ENCODE data around the gene PFKP. TPM values are rescaled to one million over a fixed set of nuclear protein-coding genes. Genes with fewer than 3 reads are reported as not detected.

PFKP gene
- total RNA-seq, 2 donors from 2014 or later, result 17.4 to 39.6 TPM

DNA sequence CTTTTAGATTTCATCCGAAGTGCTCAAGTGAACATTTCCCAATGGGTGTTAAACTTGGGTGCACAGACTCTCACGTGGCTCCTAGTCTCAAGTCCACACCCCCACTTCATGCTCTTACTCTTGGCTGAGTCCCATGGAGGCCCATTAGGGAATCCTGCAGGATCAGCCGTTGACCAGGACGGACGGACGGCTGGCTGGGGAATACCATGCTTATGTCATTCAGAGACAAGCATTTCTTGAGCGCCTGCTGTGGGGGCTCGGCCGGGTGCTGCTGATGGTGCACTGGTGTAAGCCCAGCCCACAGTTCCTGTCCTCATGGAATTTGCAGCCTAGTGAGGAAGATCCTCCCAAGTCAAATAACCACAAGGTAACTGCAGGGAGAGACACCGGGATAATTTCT, 60.6 kb downstream of the PFKP start:
- peaks cover 15% of the 10 kb centered on the region for H3K4me1 ChIP-seq
- ATAC-seq, result no peak
- no peak overlapping the region for H3K4me3 ChIP-seq
- no peak overlapping the region for H3K27ac ChIP-seq
- H3K9me3 ChIP-seq, result peaks cover 0 to 6% (median 0%) of the 10 kb centered on the region in 3 donors
- H3K36me3 ChIP-seq (replicated peaks in 1 of 2; ENCODE audit: insufficient read depth in 1 of 2, low read depth in 2 of 2), result peaks cover 0 to 1% of the 10 kb centered on the region in 2 donors
- 86 to 97% methylated on average over 9 to 10 of the region's 10 CpGs for WGBS, 2 donors
- intact Hi-C loops (cut with DNase I), result no loop called here
- no peak for TF ChIP-seq POLR2A (IDR thresholded peaks at IDR 0.05)
- TF ChIP-seq, protein P1, sequence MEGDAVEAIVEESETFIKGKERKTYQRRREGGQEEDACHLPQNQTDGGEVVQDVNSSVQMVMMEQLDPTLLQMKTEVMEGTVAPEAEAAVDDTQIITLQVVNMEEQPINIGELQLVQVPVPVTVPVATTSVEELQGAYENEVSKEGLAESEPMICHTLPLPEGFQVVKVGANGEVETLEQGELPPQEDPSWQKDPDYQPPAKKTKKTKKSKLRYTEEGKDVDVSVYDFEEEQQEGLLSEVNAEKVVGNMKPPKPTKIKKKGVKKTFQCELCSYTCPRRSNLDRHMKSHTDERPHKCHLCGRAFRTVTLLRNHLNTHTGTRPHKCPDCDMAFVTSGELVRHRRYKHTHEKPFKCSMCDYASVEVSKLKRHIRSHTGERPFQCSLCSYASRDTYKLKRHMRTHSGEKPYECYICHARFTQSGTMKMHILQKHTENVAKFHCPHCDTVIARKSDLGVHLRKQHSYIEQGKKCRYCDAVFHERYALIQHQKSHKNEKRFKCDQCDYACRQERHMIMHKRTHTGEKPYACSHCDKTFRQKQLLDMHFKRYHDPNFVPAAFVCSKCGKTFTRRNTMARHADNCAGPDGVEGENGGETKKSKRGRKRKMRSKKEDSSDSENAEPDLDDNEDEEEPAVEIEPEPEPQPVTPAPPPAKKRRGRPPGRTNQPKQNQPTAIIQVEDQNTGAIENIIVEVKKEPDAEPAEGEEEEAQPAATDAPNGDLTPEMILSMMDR (IDR thresholded peaks at IDR 0.05), result no peak
- no peak for DNase-seq
- no peaks in the 10 kb centered on the region for H3K27me3 ChIP-seq

DNA sequence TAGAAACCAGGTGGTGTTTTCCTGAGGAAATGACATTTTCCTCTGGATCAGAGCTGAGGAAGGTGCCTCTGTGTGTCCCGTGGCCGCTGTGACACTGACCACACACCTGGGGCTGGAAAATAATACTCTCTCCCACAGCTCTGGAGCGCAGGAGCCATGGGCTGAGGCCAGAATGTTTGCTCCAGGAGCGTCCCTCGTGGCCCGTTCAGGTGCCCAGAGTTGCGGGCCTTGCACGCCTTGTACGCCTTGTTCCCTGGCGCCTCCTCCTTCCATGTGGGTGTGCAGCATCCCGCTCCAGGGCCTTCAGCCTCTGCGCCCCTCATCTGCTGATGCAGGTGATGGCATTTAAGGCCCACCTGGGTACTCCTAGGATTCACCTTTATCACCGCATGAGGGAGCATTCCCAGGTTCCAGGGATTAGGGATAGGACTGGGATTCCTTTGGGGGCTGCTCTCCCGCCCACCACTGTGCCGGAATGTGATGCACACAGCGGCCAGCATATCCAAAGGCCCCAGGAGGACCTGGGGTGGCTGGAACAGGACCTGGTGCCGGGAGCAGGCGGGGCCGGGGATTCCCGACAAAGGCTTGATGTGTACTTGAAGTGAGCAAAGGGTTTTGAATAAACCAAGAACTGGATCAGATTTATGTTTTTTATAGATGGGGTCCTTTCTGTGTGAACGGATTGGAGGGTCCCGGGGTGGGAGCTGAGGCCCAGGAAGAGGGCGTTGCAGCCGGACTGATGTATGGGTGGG, 61.2 kb downstream of the PFKP start:
- Histone ChIP-seq H3K4me1 (peaks cover 15% of the 10 kb centered on the region), H3K27me3 (no peaks in the 10 kb centered on the region), H3K4me3 (no peak overlapping the region), H3K27ac (no peak overlapping the region), H3K36me3 (replicated peaks in 1 of 2; ENCODE audit: insufficient read depth in 1 of 2, low read depth in 2 of 2) (no peaks in the 10 kb centered on the region), H3K9me3 (peaks cover 0 to 6% (median 0%) of the 10 kb centered on the region in 3 donors)
- WGBS, 2 donors, result 91 to 93% methylated on average over 22 to 24 of the region's 24 CpGs
- no peak for TF ChIP-seq POLR2A (IDR thresholded peaks at IDR 0.05)
- TF ChIP-seq, protein P1 (IDR thresholded peaks at IDR 0.05), result no peak
- intact Hi-C loops (cut with DNase I), result no loop called here
- ATAC-seq (no peak), DNase-seq (no peak)

DNA sequence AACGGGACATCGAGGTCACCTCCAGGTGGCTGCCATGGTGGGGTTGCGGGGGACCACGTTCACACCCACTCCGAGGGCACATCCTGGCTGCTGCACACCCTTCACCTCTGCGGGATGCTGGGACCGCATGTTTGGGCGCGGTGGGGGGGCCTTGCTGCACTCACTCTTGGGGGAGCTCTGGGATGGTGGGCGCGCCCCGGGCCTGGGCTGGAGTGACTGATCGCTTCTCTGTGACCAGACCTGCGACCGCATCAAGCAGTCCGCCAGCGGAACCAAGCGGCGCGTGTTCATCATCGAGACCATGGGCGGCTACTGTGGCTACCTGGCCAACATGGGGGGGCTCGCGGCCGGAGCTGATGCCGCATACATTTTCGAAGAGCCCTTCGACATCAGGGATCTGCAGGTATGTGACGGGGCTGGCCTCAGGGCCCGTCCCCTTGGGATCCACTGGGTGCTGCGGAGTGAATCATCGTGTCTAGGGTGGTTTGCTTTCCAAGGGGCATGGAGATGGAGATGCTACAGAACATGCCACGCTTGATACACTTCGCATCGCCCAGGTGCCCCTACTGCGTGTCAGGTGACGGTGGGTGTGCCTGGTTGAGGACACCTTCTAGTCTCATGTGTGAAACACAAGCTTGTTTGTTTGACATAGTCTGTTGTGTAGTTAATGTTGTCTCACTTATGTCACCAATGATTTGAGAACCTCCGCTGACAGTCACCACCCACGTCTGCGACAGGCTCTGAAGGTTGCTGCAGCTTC, 62.4 kb downstream of the PFKP start:
- Histone ChIP-seq H3K4me3 (no peak overlapping the region), H3K27ac (no peak overlapping the region), H3K4me1 (peaks cover 15% of the 10 kb centered on the region), H3K27me3 (no peaks in the 10 kb centered on the region), H3K9me3 (peaks cover 0 to 6% (median 0%) of the 10 kb centered on the region in 3 donors), H3K36me3 (replicated peaks in 1 of 2; ENCODE audit: insufficient read depth in 1 of 2, low read depth in 2 of 2) (no peaks in the 10 kb centered on the region)
- intact Hi-C loops (cut with DNase I), result no loop called here
- TF ChIP-seq POLR2A (IDR thresholded peaks at IDR 0.05), result no peak
- TF ChIP-seq, protein P1 (IDR thresholded peaks at IDR 0.05), result no peak
- 89 to 95% methylated on average over 17 to 34 of the region's 40 CpGs for WGBS, 2 donors
- ATAC-seq, result no peak
- DNase-seq, result no peak

DNA sequence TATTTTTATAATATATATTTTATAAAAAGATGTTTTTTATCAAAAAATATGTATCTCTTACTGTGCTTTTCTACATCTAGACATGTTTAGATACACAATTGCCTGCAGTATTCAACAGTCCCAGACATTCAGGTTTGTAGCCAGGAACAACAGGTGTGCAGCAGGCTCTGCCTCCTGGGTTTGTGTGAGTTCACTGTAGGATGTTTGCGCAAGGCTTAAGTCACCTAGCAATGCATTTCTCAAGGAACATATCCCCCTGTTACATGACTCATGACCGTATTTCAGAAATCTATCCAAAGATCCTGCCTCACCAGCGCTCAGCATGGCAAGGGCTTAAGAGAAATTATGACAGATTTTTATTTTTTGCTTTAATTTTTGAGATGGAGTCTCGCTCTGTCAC, 63.8 kb downstream of the PFKP start:
- 78 to 95% methylated on average over 4 of the region's 4 CpGs for WGBS, 2 donors
- no peaks in the 10 kb centered on the region for H3K27me3 ChIP-seq
- peaks cover 15% of the 10 kb centered on the region for H3K4me1 ChIP-seq
- no peak overlapping the region for H3K4me3 ChIP-seq
- TF ChIP-seq POLR2A (IDR thresholded peaks at IDR 0.05), result no peak
- TF ChIP-seq, protein P1 (IDR thresholded peaks at IDR 0.05), result no peak
- no peak for DNase-seq
- H3K27ac ChIP-seq, result no peak overlapping the region
- H3K36me3 ChIP-seq (replicated peaks in 1 of 2; ENCODE audit: insufficient read depth in 1 of 2, low read depth in 2 of 2), result no peaks in the 10 kb centered on the region
- intact Hi-C loops (cut with DNase I), result no loop called here
- peaks cover 0 to 6% (median 0%) of the 10 kb centered on the region in 3 donors for H3K9me3 ChIP-seq
- no peak for ATAC-seq
